Activated T-helper 2 cell treated with anti-CD3 and anti-CD28 coated beads, Interferon-gamma antibody, Interleukin-2, Interleukin-4, amounts not matched to agents 10 μg/mL and 5 μg/mL and 100 μg/mL, durations not matched to agents 14 hours and 24 hours and 36 hours (primary cell): ENCODE results near the gene AKAP6. TPM values are rescaled to one million over a fixed set of nuclear protein-coding genes. Genes with fewer than 3 reads are reported as not detected.

Source experiments
- DNase-seq: peaks from one replicate; pipeline ENCODE4 v3.0.0; 2021; ENCODE audit warnings: low spot score
- H3K27ac Mint-ChIP-seq: one replicate; pipeline ENCODE4 v1.8.0; 2021; ENCODE audit warnings: mixed read lengths
- H3K27me3 Mint-ChIP-seq: one replicate; pipeline ENCODE4 v1.8.0; 2021; ENCODE audit warnings: low read depth, mixed read lengths
- H3K36me3 Mint-ChIP-seq: one replicate; pipeline ENCODE4 v1.8.0; 2021; ENCODE audit warnings: low read depth, mixed read lengths
- H3K4me1 Mint-ChIP-seq: one replicate; pipeline ENCODE4 v1.8.0; 2021; ENCODE audit warnings: low read depth, mixed read lengths
- H3K4me3 Mint-ChIP-seq: one replicate; pipeline ENCODE4 v1.8.0; 2021; ENCODE audit warnings: low read depth, mild to moderate bottlenecking, moderate library complexity, mixed read lengths
- H3K9me3 Mint-ChIP-seq: one replicate; pipeline ENCODE4 v1.8.0; 2021; ENCODE audit warnings: mixed read lengths
- intact Hi-C: fragments of 100-400 bp; cut with micrococcal nuclease; formaldehyde crosslinking; loops from one replicate; pipeline ENCODE4 v1.15.1; 2023
- total RNA-seq: library from RNA; stranded (reverse); gene quantifications from 2 replicates; pipeline ENCODE4 v1.2.3, GENCODE V29; 2022

AKAP6 gene
- total RNA-seq, 1 donor from 2014 or later = 1.0 TPM

DNA sequence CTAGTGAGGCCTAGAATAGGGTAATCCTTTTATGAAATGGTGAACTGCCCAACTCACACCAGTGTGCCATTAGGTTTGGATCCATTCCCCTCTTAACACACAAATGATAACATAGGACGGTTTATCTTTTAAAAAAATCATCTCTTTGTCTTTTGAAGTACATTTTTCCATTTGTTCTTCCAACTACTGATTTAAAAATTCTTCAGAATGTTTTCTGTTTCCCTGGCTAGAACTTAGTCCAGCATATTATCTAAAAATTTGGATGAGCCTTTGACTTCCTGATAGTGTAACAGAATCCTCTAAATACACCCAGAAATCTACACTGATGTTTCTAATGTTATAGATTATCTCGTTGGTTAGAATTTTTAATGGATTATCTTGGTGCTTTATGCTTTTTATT is 359.8 kb downstream of the AKAP6 start:
- Mint-ChIP-seq H3K4me3 (no peak overlapping the region), H3K9me3 (no peaks in the 10 kb centered on the region), H3K27me3 (no peaks in the 10 kb centered on the region), H3K36me3 (no peaks in the 10 kb centered on the region), H3K27ac (no peak overlapping the region), H3K4me1 (no peaks in the 10 kb centered on the region)
- DNase-seq = no peak
- intact Hi-C loops = no loop called here

- Mint-ChIP-seq H3K4me3 (no peak overlapping the region), H3K36me3 (no peaks in the 10 kb centered on the region), H3K27ac (no peak overlapping the region), H3K27me3 (no peaks in the 10 kb centered on the region), H3K9me3 (no peaks in the 10 kb centered on the region), H3K4me1 (no peaks in the 10 kb centered on the region)
- intact Hi-C loops = no loop called here
- no peak for DNase-seq
These were observed 363.3 kb downstream of the AKAP6 start for GRCh38 chr14:32692441-32692840.

DNA sequence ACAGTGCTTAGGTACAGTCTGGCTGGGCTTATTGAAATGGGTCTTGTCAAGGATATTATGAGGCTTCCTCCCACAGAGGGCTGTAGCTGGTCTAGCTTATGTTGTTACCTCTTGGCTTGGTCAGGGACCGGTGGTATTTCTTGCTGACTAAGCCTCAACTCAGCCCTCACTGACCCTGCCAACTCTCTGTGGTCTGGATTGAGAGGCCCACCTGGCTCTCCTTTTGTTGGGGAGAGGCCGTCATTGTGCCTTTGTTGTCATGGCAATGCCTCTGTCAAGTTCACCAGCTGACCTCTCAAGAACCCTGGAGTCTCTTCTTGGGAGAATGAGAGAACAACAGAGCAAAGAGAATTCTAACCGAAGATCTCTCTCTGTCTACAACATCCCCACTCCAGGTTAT is 364.0 kb downstream of the AKAP6 start:
- Mint-ChIP-seq H3K9me3 (no peaks in the 10 kb centered on the region), H3K4me1 (no peaks in the 10 kb centered on the region), H3K27me3 (no peaks in the 10 kb centered on the region), H3K27ac (no peak overlapping the region), H3K4me3 (no peak overlapping the region), H3K36me3 (no peaks in the 10 kb centered on the region)
- intact Hi-C loops = no loop called here
- no peak for DNase-seq

DNA sequence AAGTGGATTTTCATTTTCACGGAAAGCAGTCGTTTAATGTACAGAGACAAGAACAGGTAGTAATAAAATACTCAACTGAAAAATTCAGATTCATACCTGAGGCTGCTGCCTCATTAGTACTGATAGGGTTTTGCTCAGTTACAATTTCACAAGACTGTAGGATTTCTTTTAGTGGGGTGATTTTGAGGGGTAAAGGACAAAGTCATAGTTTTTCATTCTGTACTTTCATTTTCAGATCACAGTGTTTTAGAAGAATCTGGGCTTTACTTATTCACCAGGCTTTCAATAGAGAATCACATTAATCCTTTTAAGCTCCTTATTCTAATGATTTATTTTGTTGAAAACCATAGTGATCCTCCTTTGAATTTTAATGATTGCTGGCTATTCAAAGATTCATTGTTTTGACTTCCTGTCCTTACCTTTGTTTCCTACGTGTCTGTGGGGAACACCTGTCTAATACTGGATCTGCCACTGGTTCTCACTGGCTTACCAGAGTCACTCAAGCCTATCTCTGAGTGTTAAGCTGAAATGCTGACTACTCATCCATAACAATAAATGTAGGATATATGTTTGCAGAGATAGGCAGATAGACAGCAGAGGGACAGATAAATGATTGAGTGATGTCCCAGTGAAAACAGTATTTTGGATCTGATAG is 365.8 kb downstream of the AKAP6 start:
- no peak for DNase-seq
- Mint-ChIP-seq H3K9me3 (no peaks in the 10 kb centered on the region), H3K27ac (no peak overlapping the region), H3K27me3 (no peaks in the 10 kb centered on the region), H3K4me1 (no peaks in the 10 kb centered on the region), H3K36me3 (no peaks in the 10 kb centered on the region), H3K4me3 (no peak overlapping the region)
- intact Hi-C loops = no loop called here

- H3K4me3 Mint-ChIP-seq = no peak overlapping the region
- no peaks in the 10 kb centered on the region for H3K9me3 Mint-ChIP-seq
- H3K27me3 Mint-ChIP-seq = no peaks in the 10 kb centered on the region
- H3K36me3 Mint-ChIP-seq = no peaks in the 10 kb centered on the region
- intact Hi-C loops = no loop called here
- H3K27ac Mint-ChIP-seq = no peak overlapping the region
- no peak for DNase-seq
- no peaks in the 10 kb centered on the region for H3K4me1 Mint-ChIP-seq
These were observed 367.4 kb downstream of the AKAP6 start for GRCh38 chr14:32696325-32697091.

DNA sequence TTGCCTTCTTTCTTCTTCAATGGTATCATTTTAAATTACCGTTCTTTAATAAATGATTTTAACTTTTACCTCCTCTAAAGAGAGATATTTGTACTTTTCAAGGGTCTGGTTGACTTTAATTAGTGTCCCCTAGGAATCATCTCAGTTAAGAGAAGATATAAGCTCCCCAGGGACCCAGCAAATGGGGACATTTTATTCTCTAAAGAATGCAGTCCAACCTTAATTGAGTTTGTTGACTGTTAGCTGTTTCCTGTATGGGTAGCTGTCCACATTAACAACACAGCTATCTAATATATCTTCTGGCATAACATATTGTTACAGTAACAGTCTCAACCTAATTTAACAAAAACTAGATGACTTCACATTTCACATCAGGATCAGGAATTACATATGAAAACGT is 368.0 kb downstream of the AKAP6 start:
- intact Hi-C loops = no loop called here
- H3K27me3 Mint-ChIP-seq = no peaks in the 10 kb centered on the region

DNA sequence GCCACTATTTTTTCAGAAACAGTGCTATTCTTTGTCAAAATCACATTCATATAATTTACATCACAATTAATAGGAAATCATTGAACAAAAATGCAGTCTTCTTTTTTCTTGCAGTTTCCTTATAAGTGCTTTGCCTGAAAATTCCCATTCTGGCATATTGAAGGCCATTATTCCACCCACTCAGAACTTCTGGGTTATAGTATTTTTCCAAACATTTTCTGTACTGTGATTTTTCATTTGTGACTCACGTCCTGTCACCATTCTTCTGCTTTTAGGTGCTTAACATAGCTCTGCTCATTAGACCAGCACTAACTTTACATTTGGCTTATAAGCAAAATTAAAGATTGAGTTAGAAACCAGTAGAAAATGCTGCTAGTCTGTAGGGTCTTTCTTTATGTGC is 368.6 kb downstream of the AKAP6 start:
- Mint-ChIP-seq H3K9me3 (no peaks in the 10 kb centered on the region), H3K4me1 (no peaks in the 10 kb centered on the region), H3K4me3 (no peak overlapping the region), H3K27ac (no peak overlapping the region), H3K27me3 (no peaks in the 10 kb centered on the region), H3K36me3 (no peaks in the 10 kb centered on the region)
- no peak for DNase-seq
- intact Hi-C loops = no loop called here

More for the DNA sequence above, 368.0 kb downstream of the AKAP6 start:
- no peak overlapping the region for H3K4me3 Mint-ChIP-seq
- H3K9me3 Mint-ChIP-seq = no peaks in the 10 kb centered on the region
- no peaks in the 10 kb centered on the region for H3K36me3 Mint-ChIP-seq
- no peak overlapping the region for H3K27ac Mint-ChIP-seq
- no peak for DNase-seq
- H3K4me1 Mint-ChIP-seq = no peaks in the 10 kb centered on the region

- Mint-ChIP-seq H3K27me3 (no peaks in the 10 kb centered on the region), H3K4me3 (no peak overlapping the region), H3K4me1 (no peaks in the 10 kb centered on the region), H3K36me3 (no peaks in the 10 kb centered on the region), H3K27ac (no peak overlapping the region), H3K9me3 (no peaks in the 10 kb centered on the region)
- intact Hi-C loops = no loop called here
- DNase-seq = no peak
These were observed 369.7 kb downstream of the AKAP6 start for GRCh38 chr14:32698831-32699230.

- Mint-ChIP-seq H3K4me3 (no peak overlapping the region), H3K27ac (no peak overlapping the region), H3K36me3 (no peaks in the 10 kb centered on the region), H3K4me1 (no peaks in the 10 kb centered on the region), H3K9me3 (no peaks in the 10 kb centered on the region), H3K27me3 (no peaks in the 10 kb centered on the region)
- no peak for DNase-seq
- intact Hi-C loops = loop anchor here (10.0 kb wide), 1 partner anchor 1093 kb away; no protein-coding TSS in a partner anchor
These were observed 372.4 kb downstream of the AKAP6 start for GRCh38 chr14:32701475-32701874.

DNA sequence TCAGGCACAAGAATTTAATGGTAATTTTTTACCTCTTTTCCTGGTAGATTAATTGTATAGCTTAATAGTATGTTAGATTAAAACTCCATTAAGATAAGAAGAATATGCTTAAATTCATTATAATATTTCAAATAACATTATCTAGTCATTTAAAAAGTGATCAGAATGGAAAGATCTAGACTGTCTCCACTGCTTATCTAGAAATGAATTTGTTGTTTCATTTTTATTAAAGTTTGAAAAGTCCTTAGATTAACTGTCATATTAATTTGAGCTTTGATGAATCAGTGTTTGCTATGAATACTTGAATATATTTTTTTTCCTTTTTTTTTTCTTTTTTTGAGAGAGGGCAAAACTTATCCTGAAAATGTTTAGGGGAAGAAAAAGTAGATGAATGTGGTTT is 373.0 kb downstream of the AKAP6 start:
- intact Hi-C loops = loop anchor here (10.0 kb wide), 1 partner anchor 1093 kb away; no protein-coding TSS in a partner anchor
- no peaks in the 10 kb centered on the region for H3K4me1 Mint-ChIP-seq
- H3K36me3 Mint-ChIP-seq = no peaks in the 10 kb centered on the region
- no peak overlapping the region for H3K27ac Mint-ChIP-seq
- no peak for DNase-seq
- H3K9me3 Mint-ChIP-seq = no peaks in the 10 kb centered on the region
- H3K4me3 Mint-ChIP-seq = no peak overlapping the region
- H3K27me3 Mint-ChIP-seq = no peaks in the 10 kb centered on the region

DNA sequence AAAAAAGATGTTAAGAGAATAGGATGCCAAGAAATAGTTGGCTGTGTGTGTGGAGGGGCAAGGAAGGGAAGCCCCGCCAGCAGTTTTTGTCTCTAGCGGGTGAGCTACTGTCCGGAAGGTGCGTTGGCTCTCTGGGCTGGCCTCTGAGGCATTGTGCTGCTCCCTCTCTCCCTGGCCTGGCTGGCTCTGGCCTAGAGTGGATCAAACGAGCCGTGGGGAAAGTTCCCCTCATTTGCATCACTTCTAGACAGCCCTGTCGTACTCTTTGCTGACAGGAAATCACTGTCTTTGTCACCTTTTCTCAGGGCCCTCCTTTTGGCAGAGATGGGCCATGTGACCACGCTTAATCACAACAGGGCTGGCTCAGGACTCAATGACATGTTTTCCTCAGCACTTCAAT is 373.5 kb downstream of the AKAP6 start:
- H3K4me3 Mint-ChIP-seq = no peak overlapping the region

DNA sequence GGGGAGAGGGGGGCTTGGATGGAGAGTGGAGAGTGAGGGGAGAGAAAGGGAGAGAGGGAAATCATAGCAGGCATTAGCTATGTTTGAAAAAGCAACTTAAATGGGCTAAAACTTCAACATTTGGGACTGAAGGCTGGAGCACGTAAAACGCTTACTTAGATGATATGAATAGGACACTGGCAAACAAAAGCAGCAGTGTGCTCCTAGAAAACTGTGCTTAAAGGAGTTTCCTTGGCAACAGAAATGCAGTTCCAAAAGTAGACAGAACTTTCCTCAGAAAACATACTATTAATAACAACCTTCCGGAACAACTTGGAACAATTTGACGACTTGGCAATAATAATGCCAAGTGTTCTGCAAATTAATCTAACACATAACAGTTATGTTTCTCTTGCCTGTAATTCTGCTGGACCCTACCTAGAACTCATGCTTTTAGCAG is 374.1 kb downstream of the AKAP6 start:
- Mint-ChIP-seq H3K27ac (no peak overlapping the region), H3K9me3 (no peaks in the 10 kb centered on the region), H3K4me1 (no peaks in the 10 kb centered on the region), H3K27me3 (no peaks in the 10 kb centered on the region), H3K36me3 (no peaks in the 10 kb centered on the region), H3K4me3 (no peak overlapping the region)
- intact Hi-C loops = loop anchor here (10.0 kb wide), 1 partner anchor 1092 kb away; no protein-coding TSS in a partner anchor
- DNase-seq = no peak

More for the DNA sequence above, 373.5 kb downstream of the AKAP6 start:
- Mint-ChIP-seq H3K36me3 (no peaks in the 10 kb centered on the region), H3K27ac (no peak overlapping the region), H3K27me3 (no peaks in the 10 kb centered on the region), H3K4me1 (no peaks in the 10 kb centered on the region), H3K9me3 (no peaks in the 10 kb centered on the region)
- no peak for DNase-seq
- intact Hi-C loops = loop anchor here (10.0 kb wide), 1 partner anchor 1092 kb away; no protein-coding TSS in a partner anchor
